SK-N-MC (cell line): ENCODE results near the gene NR3C1.

Source experiments
- DNase-seq: peaks from one replicate; pipeline ENCODE4 v3.0.0-alpha.2; 2011; ENCODE audit warnings: low read depth, low spot score
- H3K27ac ChIP-seq: fragments of 200-600 bp; sonication (generic); 2 replicates; pipeline ENCODE4 v1.5.1; 2016; ENCODE audit warnings: mixed run types
- H3K36me3 ChIP-seq: fragments of 200-600 bp; sonication (generic); 2 replicates; pipeline ENCODE4 v1.6.1; 2017; ENCODE audit warnings: antibody characterized with exemption, low read length, mixed read lengths; ENCODE audit not compliant: insufficient read depth
- H3K4me3 ChIP-seq: fragments of 200-600 bp; sonication (generic); 2 replicates; pipeline ENCODE4 v1.5.1; 2016
- H3K9ac ChIP-seq: fragments of 200-600 bp; sonication (generic); 2 replicates; pipeline ENCODE4 v1.8.0; 2017; ENCODE audit warnings: mixed run types, mixed read lengths; ENCODE audit not compliant: insufficient read length
- H3K9me3 ChIP-seq: fragments of 200-600 bp; sonication (generic); 2 replicates; pipeline ENCODE4 v1.6.1; 2017; ENCODE audit warnings: low read depth, mild to moderate bottlenecking, antibody characterized with exemption, low read length, moderate library complexity, mixed read lengths
- EZH2 ChIP-seq: fragments of 200-600 bp; sonication (generic); IDR thresholded peaks from one replicate; pipeline ENCODE4 v1.6.1; 2017; ENCODE audit warnings: antibody characterized with exemption
- FOXP2 ChIP-seq: optimal IDR thresholded peaks from 2 replicates; pipeline ENCODE3; 2011; ENCODE audit warnings: mild to moderate bottlenecking, moderate library complexity; ENCODE audit not compliant: insufficient read depth; ENCODE audit errors: extremely low read length, control extremely low read depth
- POLR2AphosphoS5 ChIP-seq: IDR thresholded peaks from 2 replicates; pipeline ENCODE4 v1.6.1; 2012; ENCODE audit warnings: mild to moderate bottlenecking, low read depth, low read length, borderline replicate concordance

The NR3C1 gene

DNA sequence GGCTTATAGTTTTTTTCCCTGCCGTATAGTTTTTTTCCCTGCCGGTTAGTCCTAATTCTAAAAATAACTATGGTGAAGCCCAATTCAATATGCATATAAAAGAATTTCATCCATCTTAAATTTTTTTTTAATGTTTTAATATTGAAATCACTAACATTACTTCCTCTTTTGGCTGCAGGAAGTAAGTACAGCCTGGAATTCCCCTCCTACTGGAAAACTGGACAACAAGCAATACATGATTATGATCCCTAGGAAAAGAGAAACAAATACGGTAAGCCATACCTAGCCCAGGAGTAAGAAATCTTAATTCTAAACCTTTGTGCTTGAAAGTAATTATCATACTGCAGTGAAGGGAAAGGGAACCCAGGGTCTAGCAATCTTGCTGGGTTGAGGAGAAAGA, 119.0 kb downstream of the NR3C1 start:
- no peak overlapping the region for H3K9ac ChIP-seq
- H3K27ac ChIP-seq: no peak overlapping the region; the same call in 1 of the 2 replicates
- H3K9me3 ChIP-seq: peaks cover 8% of the 10 kb centered on the region
- TF ChIP-seq FOXP2: no peak
- TF ChIP-seq POLR2AphosphoS5: no peak
- H3K4me3 ChIP-seq: no peak overlapping the region
- DNase-seq: no peak
- H3K36me3 ChIP-seq: peaks cover 6% of the 10 kb centered on the region

- TF ChIP-seq FOXP2 (no peak), POLR2AphosphoS5 (no peak), EZH2 (no peak)
- no peak overlapping the region for H3K9ac ChIP-seq
- no peak overlapping the region for H3K4me3 ChIP-seq
- H3K27ac ChIP-seq: no peak overlapping the region
- H3K36me3 ChIP-seq: peaks cover 6% of the 10 kb centered on the region
- peaks cover 8% of the 10 kb centered on the region for H3K9me3 ChIP-seq
- DNase-seq: no peak
These were observed 119.5 kb downstream of the NR3C1 start for GRCh38 chr5:143284002-143284401.

GRCh38 chr5:143281226-143281625, 122.3 kb downstream of the NR3C1 start:
- H3K4me3 ChIP-seq: no peak overlapping the region

DNA sequence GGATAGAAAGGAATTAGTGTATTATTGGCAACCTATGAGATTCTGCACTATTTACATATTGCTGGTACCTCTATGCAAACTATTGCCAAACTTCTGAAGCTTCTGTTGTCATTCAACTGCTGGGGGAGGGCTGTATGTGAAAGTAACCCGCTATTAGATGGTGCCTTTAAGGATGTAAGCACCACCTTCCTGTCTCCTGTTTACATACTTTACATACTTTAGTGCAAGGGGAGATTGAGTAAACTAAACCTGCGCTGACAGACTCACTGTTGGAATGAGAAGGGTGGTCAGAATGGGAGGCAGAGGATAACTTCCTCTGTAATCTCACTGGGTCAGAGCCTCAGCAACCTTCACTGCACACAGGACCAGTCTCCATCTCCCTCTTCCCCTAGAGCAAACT, 123.8 kb downstream of the NR3C1 start:
- TF ChIP-seq POLR2AphosphoS5 (no peak), FOXP2 (no peak), EZH2 (no peak)
- Histone ChIP-seq H3K9ac (no peak overlapping the region), H3K4me3 (no peak overlapping the region), H3K36me3 (peaks cover 6% of the 10 kb centered on the region), H3K9me3 (peaks cover 8% of the 10 kb centered on the region), H3K27ac (no peak overlapping the region)
- DNase-seq: no peak

More at GRCh38 chr5:143281226-143281625, 122.3 kb downstream of the NR3C1 start:
- H3K27ac ChIP-seq: no peak overlapping the region
- H3K9me3 ChIP-seq: peaks cover 8% of the 10 kb centered on the region
- DNase-seq: no peak
- H3K9ac ChIP-seq: no peak overlapping the region
- H3K36me3 ChIP-seq: peaks cover 6% of the 10 kb centered on the region
- no peak for TF ChIP-seq FOXP2
- TF ChIP-seq EZH2: no peak
- no peak for TF ChIP-seq POLR2AphosphoS5

DNA sequence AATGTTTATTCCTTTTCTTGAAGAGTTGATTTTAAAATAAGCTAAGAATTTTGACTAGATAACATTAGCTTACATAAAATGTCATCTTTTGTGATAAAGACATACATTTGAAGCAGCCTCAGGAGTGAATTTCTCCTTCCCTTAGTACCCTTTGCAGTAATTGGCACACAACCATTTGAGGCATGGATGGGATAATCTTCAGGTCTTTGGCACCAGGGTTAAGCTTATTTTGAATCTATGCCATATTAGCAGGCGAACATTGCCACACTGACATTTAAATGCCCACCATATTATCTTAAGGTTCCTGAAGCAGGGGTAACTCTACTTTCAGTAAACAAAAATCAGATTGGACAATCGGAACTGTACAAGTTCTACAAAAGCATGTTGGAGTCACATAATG, 126.0 kb downstream of the NR3C1 start:
- Histone ChIP-seq H3K4me3 (no peak overlapping the region), H3K36me3 (no peaks in the 10 kb centered on the region), H3K27ac (no peak overlapping the region), H3K9me3 (no peaks in the 10 kb centered on the region), H3K9ac (no peak overlapping the region)
- TF ChIP-seq POLR2AphosphoS5: no peak
- TF ChIP-seq FOXP2: no peak
- no peak for TF ChIP-seq EZH2
- DNase-seq: no peak

GRCh38 chr5:143275512-143276363, 127.7 kb downstream of the NR3C1 start:
- H3K27ac ChIP-seq: no peak overlapping the region
- no peak for TF ChIP-seq FOXP2
- no peak for TF ChIP-seq EZH2
- no peak for TF ChIP-seq POLR2AphosphoS5
- no peaks in the 10 kb centered on the region for H3K9me3 ChIP-seq
- no peaks in the 10 kb centered on the region for H3K36me3 ChIP-seq
- H3K4me3 ChIP-seq: no peak overlapping the region
- no peak overlapping the region for H3K9ac ChIP-seq
- DNase-seq: no peak

- Histone ChIP-seq H3K4me3 (no peak overlapping the region), H3K9ac (no peak overlapping the region), H3K27ac (no peak overlapping the region), H3K9me3 (no peaks in the 10 kb centered on the region), H3K36me3 (no peaks in the 10 kb centered on the region)
- no peak for DNase-seq
- TF ChIP-seq FOXP2: no peak
- TF ChIP-seq EZH2: no peak
- TF ChIP-seq POLR2AphosphoS5: no peak
These were observed 128.5 kb downstream of the NR3C1 start for GRCh38 chr5:143274952-143275351.

- no peak overlapping the region for H3K9ac ChIP-seq
- H3K36me3 ChIP-seq: no peaks in the 10 kb centered on the region
- H3K27ac ChIP-seq: no peak overlapping the region
- H3K9me3 ChIP-seq: 0 out of 2 replicates have a peak, but pooled peaks cover 4% of the 10 kb centered on the region
- no peak overlapping the region for H3K4me3 ChIP-seq
- DNase-seq: no peak
- TF ChIP-seq POLR2AphosphoS5 (no peak), EZH2 (no peak), FOXP2 (no peak)
These were observed 132.1 kb downstream of the NR3C1 start for GRCh38 chr5:143271431-143271830.

GRCh38 chr5:143268388-143268787, 135.1 kb downstream of the NR3C1 start:
- 0 out of 2 replicates have a peak, but pooled peaks cover 4% of the 10 kb centered on the region for H3K9me3 ChIP-seq
- DNase-seq: no peak
- TF ChIP-seq EZH2 (no peak), POLR2AphosphoS5 (no peak), FOXP2 (no peak)
- no peaks in the 10 kb centered on the region for H3K36me3 ChIP-seq
- no peak overlapping the region for H3K9ac ChIP-seq
- no peak overlapping the region for H3K4me3 ChIP-seq
- H3K27ac ChIP-seq: no peak overlapping the region
